GM13977 (cell line): Measurements from ENCODE around the gene ALPI.
"Not testable (repeated sequence)": the region's sequence is repeated elsewhere in the genome, so short reads cannot be mapped to it uniquely, and the experiment has no call there.

Experiments
- DNase-seq: peaks from one replicate; pipeline ENCODE4 v3.0.0; 2012; ENCODE audit warnings: low spot score
- in situ Hi-C: fragments of 300-500 bp; cut with MboI; formaldehyde crosslinking; loops from one replicate; pipeline ENCODE4 v1.12.0; 2022; ENCODE audit warnings: low sequenced_read_pairs, low pct_unique_long_range_greater_than_20kb, mixed read lengths, inconsistent platforms; ENCODE audit not compliant: unreplicated experiment
- TF ChIP-seq, protein P1 (sequence below): IDR thresholded peaks from 2 replicates; pipeline ENCODE4 v1.5.1; 2012; ENCODE audit warnings: mild to moderate bottlenecking, control low read depth; ENCODE audit not compliant: insufficient read depth; ENCODE audit errors: extremely low read depth, missing control alignments

ALPI gene

DNA sequence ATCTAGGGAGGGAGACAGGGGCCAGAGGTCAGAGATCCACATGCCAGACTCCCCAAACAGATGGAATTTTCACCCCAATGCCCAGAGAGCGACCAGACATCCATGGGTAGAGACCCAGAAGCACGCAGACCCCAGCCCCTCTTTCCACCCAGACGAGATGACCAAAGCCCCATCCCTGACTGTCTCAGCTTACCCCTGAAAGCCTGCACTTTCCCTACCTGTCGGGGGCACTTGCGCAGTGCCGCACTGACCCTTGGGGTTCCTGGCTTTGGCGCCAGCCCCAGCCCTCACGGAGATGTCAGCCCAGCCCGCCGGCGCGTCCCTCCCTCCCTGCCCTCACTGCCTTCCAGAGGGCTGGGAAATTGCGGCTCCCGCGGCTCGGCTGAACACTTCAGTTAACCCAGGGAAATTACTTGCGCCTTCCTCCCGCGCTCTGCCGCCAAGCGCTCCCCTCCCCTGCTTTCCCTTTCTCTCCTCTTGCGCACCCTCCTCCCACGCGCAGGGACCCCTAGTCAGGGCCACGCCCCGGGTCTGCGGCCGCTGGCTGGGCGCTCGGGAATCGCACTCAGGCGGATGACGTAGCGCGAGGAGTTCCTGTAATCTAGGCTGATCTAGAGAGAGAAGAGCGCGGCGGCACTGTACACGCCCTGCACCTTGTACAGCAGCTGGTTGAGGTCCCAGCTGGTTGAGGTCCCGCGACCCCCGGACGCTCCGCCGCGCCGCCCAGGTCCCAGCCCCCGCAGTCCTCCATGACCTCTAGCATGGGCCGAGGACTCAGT lies 37.3 kb upstream of the ALPI start:
- TF ChIP-seq, protein P1, sequence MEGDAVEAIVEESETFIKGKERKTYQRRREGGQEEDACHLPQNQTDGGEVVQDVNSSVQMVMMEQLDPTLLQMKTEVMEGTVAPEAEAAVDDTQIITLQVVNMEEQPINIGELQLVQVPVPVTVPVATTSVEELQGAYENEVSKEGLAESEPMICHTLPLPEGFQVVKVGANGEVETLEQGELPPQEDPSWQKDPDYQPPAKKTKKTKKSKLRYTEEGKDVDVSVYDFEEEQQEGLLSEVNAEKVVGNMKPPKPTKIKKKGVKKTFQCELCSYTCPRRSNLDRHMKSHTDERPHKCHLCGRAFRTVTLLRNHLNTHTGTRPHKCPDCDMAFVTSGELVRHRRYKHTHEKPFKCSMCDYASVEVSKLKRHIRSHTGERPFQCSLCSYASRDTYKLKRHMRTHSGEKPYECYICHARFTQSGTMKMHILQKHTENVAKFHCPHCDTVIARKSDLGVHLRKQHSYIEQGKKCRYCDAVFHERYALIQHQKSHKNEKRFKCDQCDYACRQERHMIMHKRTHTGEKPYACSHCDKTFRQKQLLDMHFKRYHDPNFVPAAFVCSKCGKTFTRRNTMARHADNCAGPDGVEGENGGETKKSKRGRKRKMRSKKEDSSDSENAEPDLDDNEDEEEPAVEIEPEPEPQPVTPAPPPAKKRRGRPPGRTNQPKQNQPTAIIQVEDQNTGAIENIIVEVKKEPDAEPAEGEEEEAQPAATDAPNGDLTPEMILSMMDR = no peak
- DNase-seq = peak; percentile 37
- in situ Hi-C loops = no loop called here

DNA sequence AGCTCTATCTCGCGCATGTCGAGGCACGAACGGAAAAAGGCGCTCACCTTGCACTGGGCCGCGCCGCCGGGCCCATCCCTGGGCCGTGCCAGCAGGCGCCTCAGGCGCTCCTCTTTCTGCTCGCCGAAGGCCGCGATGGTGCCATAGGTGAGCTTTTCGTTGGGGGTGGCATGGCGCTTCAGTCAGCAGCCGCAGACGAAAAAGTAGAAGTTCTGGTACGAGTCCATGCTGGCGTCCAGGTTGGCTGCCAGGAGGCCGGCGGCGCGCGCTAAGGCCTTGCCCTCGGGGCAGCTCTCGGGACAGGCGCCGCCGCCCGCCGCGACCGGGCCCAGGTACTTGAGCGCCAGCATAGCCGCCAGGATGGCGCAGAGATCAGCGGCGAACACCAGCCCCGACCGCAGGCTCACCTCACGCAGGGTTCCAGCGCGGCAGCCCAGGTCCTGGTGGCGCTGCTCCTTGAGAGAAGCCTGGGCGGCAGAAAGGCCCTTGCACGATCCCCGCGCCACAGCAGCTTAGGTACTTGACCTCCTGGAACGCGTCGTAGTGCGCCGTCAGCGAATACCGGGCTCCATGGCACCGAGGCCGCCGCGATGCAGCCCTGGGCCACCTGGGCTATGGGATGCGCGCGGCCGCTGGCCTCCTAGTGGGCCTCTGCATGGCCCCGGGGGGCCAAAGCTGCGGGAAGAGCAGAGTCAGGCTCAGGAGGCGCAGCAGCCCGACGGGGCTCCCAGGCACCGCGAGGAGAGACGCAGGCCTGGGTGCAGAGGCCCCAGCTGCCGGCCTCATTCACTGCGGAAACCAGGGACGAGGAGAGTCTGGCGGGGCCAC lies 36.5 kb upstream of the ALPI start:
- in situ Hi-C loops = loop anchor here (10.0 kb wide), 1 partner anchor 515 kb away; no protein-coding TSS in a partner anchor
- TF ChIP-seq, protein P1 = no peak
- peak; percentile 23 for DNase-seq

DNA sequence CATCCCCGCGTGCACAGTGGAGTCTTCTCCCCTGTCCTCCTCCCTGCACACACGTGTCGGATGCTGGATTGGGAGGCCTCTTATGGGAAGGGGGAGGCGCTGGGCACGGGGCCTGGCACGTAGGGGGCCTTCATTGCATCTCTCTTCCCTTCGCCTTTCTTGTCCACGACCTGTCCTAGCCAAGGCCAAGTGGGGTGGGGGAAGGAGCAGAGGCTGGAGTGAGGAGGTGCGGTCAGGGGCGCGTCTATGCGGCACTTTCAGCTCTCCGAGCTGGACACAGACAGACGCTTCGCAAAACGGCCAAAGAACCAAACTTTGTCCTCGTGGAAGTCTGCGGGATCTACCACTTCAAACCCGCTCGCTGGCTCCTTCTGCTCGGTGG lies 35.9 kb upstream of the ALPI start:
- in situ Hi-C loops = loop anchor here (10.0 kb wide), 1 partner anchor 515 kb away; no protein-coding TSS in a partner anchor
- TF ChIP-seq, protein P1 = no peak
- DNase-seq = no peak

DNA sequence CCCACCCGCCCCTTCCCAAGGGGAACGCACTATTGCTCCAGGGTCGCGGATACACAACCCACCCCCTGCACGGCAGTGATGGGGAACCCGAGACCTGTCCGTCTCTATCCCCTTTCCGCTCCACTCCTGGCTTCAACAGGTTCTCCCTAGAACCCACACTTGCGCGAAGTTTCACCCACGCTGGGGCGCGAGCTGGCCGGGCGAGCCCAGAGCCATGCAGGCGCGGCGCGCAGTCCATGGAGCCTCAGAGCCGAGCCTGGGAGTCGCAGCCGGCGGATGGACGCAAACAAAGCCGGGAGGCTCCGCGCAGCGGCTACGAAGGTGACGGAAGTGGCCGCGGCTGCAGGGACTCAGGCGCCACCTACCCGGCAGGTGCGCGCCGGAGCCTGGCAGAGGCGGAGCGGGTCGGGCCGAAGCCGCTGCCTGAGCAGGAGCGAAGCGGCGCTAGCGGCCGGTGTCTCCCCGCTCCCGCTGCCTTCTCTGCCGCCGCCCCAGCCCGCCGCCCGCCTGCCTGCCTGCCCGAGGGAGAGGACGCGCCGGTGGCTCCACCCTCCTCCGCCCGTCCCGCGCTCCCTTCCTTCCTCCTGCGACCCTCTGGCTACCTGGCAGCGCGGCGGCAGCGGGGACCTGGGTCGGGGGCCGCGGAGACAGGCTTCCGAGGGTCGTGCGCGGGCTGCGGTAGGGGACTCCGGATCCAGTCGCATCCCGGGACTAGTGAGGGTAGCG lies 35.3 kb upstream of the ALPI start:
- TF ChIP-seq, protein P1 = no peak
- DNase-seq = peak; percentile 64
- in situ Hi-C loops = loop anchor here (10.0 kb wide), 1 partner anchor 516 kb away; no protein-coding TSS in a partner anchor

DNA sequence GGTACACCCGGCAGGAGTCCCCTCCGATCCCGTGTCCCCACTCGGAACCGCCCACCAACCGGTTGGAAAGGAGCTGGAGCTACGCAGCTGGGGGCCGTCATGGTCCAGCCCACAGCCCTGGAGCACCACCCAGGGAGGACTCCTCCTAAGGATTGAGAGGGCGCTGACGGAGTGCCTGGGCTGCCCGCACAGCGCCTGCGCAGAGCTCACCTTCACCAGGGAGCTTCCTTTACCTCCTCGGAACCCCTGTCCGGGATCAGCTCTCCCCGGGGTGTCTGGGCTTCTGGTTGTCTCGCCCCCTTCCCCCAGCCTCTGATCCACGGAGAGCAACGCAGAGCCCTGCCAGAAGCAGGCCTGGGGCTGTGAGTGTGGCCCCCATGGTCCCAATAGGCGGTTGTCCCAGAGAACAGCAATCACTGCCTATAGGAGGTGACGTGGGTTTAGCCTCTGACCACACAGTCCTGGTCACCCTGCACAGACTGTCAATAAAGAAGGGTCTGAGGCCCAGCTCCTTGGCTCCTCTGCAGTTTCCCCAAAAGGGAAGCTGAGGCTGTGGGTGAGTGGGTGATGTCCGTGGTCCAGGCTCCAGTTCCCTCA lies 34.7 kb upstream of the ALPI start:
- in situ Hi-C loops = loop anchor here (10.0 kb wide), 1 partner anchor 516 kb away; no protein-coding TSS in a partner anchor
- no peak for DNase-seq
- TF ChIP-seq, protein P1 = no peak

DNA sequence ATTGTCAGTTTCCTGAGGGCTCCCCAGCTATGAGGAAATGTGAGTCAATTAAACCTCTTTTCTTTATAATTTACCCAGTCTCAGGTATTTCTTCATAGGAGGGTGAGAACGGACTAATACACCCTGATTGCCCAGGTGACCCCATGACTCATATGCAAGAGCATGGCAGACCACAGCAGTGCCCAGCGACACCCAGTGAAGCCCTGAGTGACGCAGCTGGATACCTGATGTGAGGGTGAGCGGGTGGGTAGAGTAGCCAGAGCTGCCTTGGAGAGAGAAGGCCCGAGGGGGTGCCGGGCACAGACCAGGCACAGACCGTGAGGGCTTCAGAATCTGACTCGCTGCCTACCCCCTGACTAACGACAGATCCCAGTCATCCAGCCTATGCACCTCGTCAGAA lies 33.9 kb upstream of the ALPI start:
- no peak for DNase-seq
- TF ChIP-seq, protein P1 = no peak
- in situ Hi-C loops = loop anchor here (10.0 kb wide), 1 partner anchor 517 kb away; no protein-coding TSS in a partner anchor

DNA sequence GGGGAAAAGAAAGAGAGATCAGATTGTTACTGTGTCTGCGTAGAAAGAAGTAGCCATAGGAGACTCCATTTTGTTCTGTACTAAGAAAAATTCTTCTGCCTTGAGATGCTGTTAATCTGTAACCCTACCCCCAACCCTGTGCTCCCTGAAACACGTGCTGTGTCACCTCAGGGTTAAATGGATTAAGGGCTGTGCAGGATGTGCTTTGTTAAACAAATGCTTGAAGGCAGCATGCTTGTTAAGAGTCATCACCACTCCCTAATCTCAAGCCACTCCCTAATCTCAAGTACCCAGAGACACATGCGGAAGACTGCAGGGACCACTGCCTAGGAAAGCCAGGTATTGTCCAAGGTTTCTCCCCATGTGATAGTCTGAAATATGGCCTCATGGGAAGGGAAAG lies 33.0 kb upstream of the ALPI start:
- in situ Hi-C loops = loop anchor here (10.0 kb wide), 1 partner anchor 518 kb away; no protein-coding TSS in a partner anchor

DNA sequence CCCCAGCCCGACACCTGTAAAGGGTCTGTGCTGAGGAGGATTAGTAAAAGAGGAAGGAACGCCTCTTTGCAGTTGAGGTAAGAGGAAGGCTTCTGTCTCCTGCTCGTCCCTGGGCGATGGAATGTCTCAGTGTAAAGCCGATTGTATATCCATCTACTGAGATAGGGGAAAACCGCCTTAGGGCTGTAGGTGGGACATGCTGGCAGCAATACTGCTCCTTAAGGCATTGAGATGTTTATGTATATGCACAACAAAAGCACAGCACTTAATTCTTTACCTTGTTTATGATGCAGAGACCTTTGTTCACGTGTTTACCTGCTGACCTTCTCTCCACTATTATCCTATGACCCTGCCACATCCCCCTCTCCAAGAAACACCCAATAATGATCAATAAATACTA lies 32.5 kb upstream of the ALPI start:
- in situ Hi-C loops = loop anchor here (10.0 kb wide), 1 partner anchor 519 kb away; no protein-coding TSS in a partner anchor
- DNase-seq = not testable (repeated sequence)

More for the DNA sequence above, 33.0 kb upstream of the ALPI start:
- not testable (repeated sequence) for DNase-seq
